RWPE2 (cell line): Measurements from ENCODE around the gene EPB41L5.
"Not testable (repeated sequence)": the region's sequence is repeated elsewhere in the genome, so short reads cannot be mapped to it uniquely, and the experiment has no call there.

Experiments
- ATAC-seq: fragments of 200-7000 bp; cut with Tn5 transposase; 3 replicates; pipeline ENCODE4 v1.9.1; 2021; ENCODE audit warnings: low read depth
- DNase-seq: peaks from one replicate; pipeline ENCODE4 v3.0.0-alpha.2; 2020; ENCODE audit warnings: low spot score
- H3K27ac ChIP-seq: fragments of 450-650 bp; 2 replicates; pipeline ENCODE4 v1.5.1; 2017; ENCODE audit warnings: mild to moderate bottlenecking; ENCODE audit not compliant: poor library complexity, severe bottlenecking
- H3K27me3 ChIP-seq: fragments of 250-450 bp; sonication (Bioruptor Pico); 2 replicates; pipeline ENCODE4 v1.5.1; 2021; ENCODE audit warnings: mild to moderate bottlenecking, moderate library complexity; ENCODE audit not compliant: insufficient read depth, poor library complexity, severe bottlenecking
- H3K36me3 ChIP-seq: fragments of 250-450 bp; sonication (Bioruptor Pico); 2 replicates; pipeline ENCODE4 v1.5.1; 2020; ENCODE audit warnings: low read depth, mild to moderate bottlenecking, moderate library complexity
- H3K4me1 ChIP-seq: fragments of 250-450 bp; sonication (Bioruptor Pico); 2 replicates; pipeline ENCODE4 v1.5.1; 2021; ENCODE audit warnings: mild to moderate bottlenecking, moderate library complexity; ENCODE audit not compliant: insufficient read depth, poor library complexity, severe bottlenecking
- H3K4me3 ChIP-seq: fragments of 250-450 bp; sonication (Bioruptor Pico); 2 replicates; pipeline ENCODE4 v1.5.1; 2021; ENCODE audit warnings: mild to moderate bottlenecking, moderate library complexity; ENCODE audit not compliant: severe bottlenecking
- H3K9me3 ChIP-seq: fragments of 250-450 bp; sonication (Bioruptor Pico); 2 replicates; pipeline ENCODE4 v1.5.1; 2021; ENCODE audit warnings: mild to moderate bottlenecking, moderate library complexity; ENCODE audit not compliant: severe bottlenecking
- CTCF ChIP-seq: fragments of 450-650 bp; IDR thresholded peaks from one replicate; pipeline ENCODE4 v1.5.1; 2017; ENCODE audit warnings: mild to moderate bottlenecking, moderate library complexity; ENCODE audit not compliant: poor library complexity, severe bottlenecking

Gene EPB41L5

GRCh38 chr2:120066800-120067547, 54.1 kb downstream of the EPB41L5 start:
- Histone ChIP-seq H3K4me3 (no peak overlapping the region), H3K27me3 (no peaks in the 10 kb centered on the region), H3K36me3 (no peaks in the 10 kb centered on the region), H3K27ac (no peak overlapping the region), H3K4me1 (no peaks in the 10 kb centered on the region), H3K9me3 (no peaks in the 10 kb centered on the region)
- no peak for TF ChIP-seq CTCF
- no peak for ATAC-seq
- no peak for DNase-seq

GRCh38 chr2:120068040-120068658, 55.3 kb downstream of the EPB41L5 start:
- not testable (repeated sequence) for H3K27me3 ChIP-seq, H3K27ac ChIP-seq, H3K36me3 ChIP-seq, H3K4me1 ChIP-seq, H3K9me3 ChIP-seq, DNase-seq, H3K4me3 ChIP-seq, ATAC-seq

- no peak overlapping the region for H3K4me3 ChIP-seq
- no peak for TF ChIP-seq CTCF
- no peaks in the 10 kb centered on the region for H3K4me1 ChIP-seq
- DNase-seq = no peak
- ATAC-seq = no peak
- no peaks in the 10 kb centered on the region for H3K27me3 ChIP-seq
- no peaks in the 10 kb centered on the region for H3K9me3 ChIP-seq
- peaks cover 9% of the 10 kb centered on the region; the same call in 1 of the 2 replicates for H3K36me3 ChIP-seq
- no peak overlapping the region for H3K27ac ChIP-seq
Observed at GRCh38 chr2:120075545-120075944, 62.7 kb downstream of the EPB41L5 start.

GRCh38 chr2:120077896-120078295, 65.0 kb downstream of the EPB41L5 start:
- TF ChIP-seq CTCF = no peak
- Histone ChIP-seq H3K36me3 (peaks cover 9% of the 10 kb centered on the region; the same call in 1 of the 2 replicates), H3K4me3 (no peak overlapping the region), H3K27me3 (no peaks in the 10 kb centered on the region), H3K27ac (no peak overlapping the region), H3K9me3 (no peaks in the 10 kb centered on the region), H3K4me1 (no peaks in the 10 kb centered on the region)
- DNase-seq (no peak), ATAC-seq (no peak)

GRCh38 chr2:120079647-120080046, 66.8 kb downstream of the EPB41L5 start:
- Histone ChIP-seq H3K36me3 (peaks cover 9% of the 10 kb centered on the region; the same call in 1 of the 2 replicates), H3K27me3 (no peaks in the 10 kb centered on the region), H3K4me1 (no peaks in the 10 kb centered on the region), H3K4me3 (no peak overlapping the region), H3K27ac (no peak overlapping the region), H3K9me3 (no peaks in the 10 kb centered on the region)
- TF ChIP-seq CTCF = no peak
- DNase-seq (no peak), ATAC-seq (no peak)
